Measurements from ENCODE around the gene CLBA1.
"Not testable (repeated sequence)": the region's sequence is repeated elsewhere in the genome, so short reads cannot be mapped to it uniquely, and the experiment has no call there.

Gene CLBA1

GRCh38 chr14:104947881-104948735, 37.5 kb upstream of the CLBA1 start:
- not testable (repeated sequence) for DNase-seq (ENCODE audit: low spot score)

GRCh38 chr14:104948736-104949031, 36.9 kb upstream of the CLBA1 start:
- no peak for DNase-seq (ENCODE audit: low spot score)

GRCh38 chr14:104949406-104949955, 36.1 kb upstream of the CLBA1 start:
- DNase-seq (ENCODE audit: low spot score): not testable (repeated sequence)

- no peak for DNase-seq (ENCODE audit: low spot score)
Measured at GRCh38 chr14:104950021-104950420, 35.6 kb upstream of the CLBA1 start.

GRCh38 chr14:104950701-104951100, 34.9 kb upstream of the CLBA1 start:
- DNase-seq (ENCODE audit: low spot score): not testable (repeated sequence)

GRCh38 chr14:104951863-104952657, 33.5 kb upstream of the CLBA1 start:
- DNase-seq (ENCODE audit: low spot score): not testable (repeated sequence)

GRCh38 chr14:104953097-104953496, 32.5 kb upstream of the CLBA1 start:
- no peak for DNase-seq (ENCODE audit: low spot score)

GRCh38 chr14:104953896-104954656, 31.5 kb upstream of the CLBA1 start:
- DNase-seq (ENCODE audit: low spot score): no peak

- DNase-seq (ENCODE audit: low spot score): no peak
Measured at GRCh38 chr14:104954746-104955395, 30.7 kb upstream of the CLBA1 start.

GRCh38 chr14:104955396-104955770, 30.2 kb upstream of the CLBA1 start:
- DNase-seq (ENCODE audit: low spot score): no peak

- no peak for DNase-seq (ENCODE audit: low spot score)
Measured at GRCh38 chr14:104956290-104956890, 29.2 kb upstream of the CLBA1 start.

GRCh38 chr14:104957146-104958113, 28.2 kb upstream of the CLBA1 start:
- no peak for DNase-seq (ENCODE audit: low spot score)

- no peak for DNase-seq (ENCODE audit: low spot score)
Measured at GRCh38 chr14:104964546-104964945, 21.0 kb upstream of the CLBA1 start.

- no peak for DNase-seq (ENCODE audit: low spot score)
Measured at GRCh38 chr14:104965561-104966231, 19.9 kb upstream of the CLBA1 start.

GRCh38 chr14:104966261-104966865, 19.2 kb upstream of the CLBA1 start:
- no peak for DNase-seq (ENCODE audit: low spot score)

GRCh38 chr14:104966981-104967385, 18.6 kb upstream of the CLBA1 start:
- DNase-seq (ENCODE audit: low spot score): no peak

- no peak for DNase-seq (ENCODE audit: low spot score)
Measured at GRCh38 chr14:104967386-104968152, 18.0 kb upstream of the CLBA1 start.

GRCh38 chr14:104968153-104968527, 17.4 kb upstream of the CLBA1 start:
- DNase-seq (ENCODE audit: low spot score): no peak

Data from COLO829 (cell line).